Parathyroid adenoma (tissue), 2 donors: ENCODE measurements around the gene SEMA6C.
"Not testable (repeated sequence)": the region's sequence is repeated elsewhere in the genome, so short reads cannot be mapped to it uniquely, and the experiment has no call there.

Source experiments
- H2AFZ ChIP-seq: fragments of 300-600 bp; sonication (generic); one replicate; pipeline ENCODE4 v1.7.0; 2017; ENCODE audit warnings: antibody characterized with exemption, mild to moderate bottlenecking
- H3K27ac ChIP-seq: fragments of 300-600 bp; sonication (generic); one replicate; pipeline ENCODE4 v1.7.0; 2017
- H3K27me3 ChIP-seq: fragments of 300-600 bp; sonication (generic); one replicate; pipeline ENCODE4 v1.7.0; 2017; ENCODE audit warnings: low read length; ENCODE audit not compliant: control insufficient read depth, insufficient read depth
- H3K36me3 ChIP-seq: fragments of 300-600 bp; sonication (generic); one replicate; pipeline ENCODE4 v1.7.0; 2017; ENCODE audit warnings: low read length; ENCODE audit not compliant: control insufficient read depth, insufficient read depth
- H3K4me1 ChIP-seq: fragments of 300-600 bp; sonication (generic); one replicate; pipeline ENCODE4 v1.7.0; 2017; ENCODE audit warnings: control low read depth
- H3K4me2 ChIP-seq: fragments of 300-600 bp; sonication (generic); one replicate; pipeline ENCODE4 v1.7.0; 2017; ENCODE audit warnings: low read length
- H3K4me3 ChIP-seq: fragments of 300-600 bp; sonication (generic); one replicate; pipeline ENCODE4 v1.7.0; 2017; ENCODE audit warnings: low read depth, low read length
- H3K79me2 ChIP-seq: fragments of 300-600 bp; sonication (generic); one replicate; pipeline ENCODE4 v1.7.0; 2017; ENCODE audit warnings: control low read depth
- H3K9ac ChIP-seq: fragments of 300-600 bp; sonication (generic); one replicate; pipeline ENCODE4 v1.7.0; 2017; ENCODE audit warnings: mild to moderate bottlenecking
- H3K9me3 ChIP-seq: fragments of 300-600 bp; sonication (generic); one replicate; pipeline ENCODE4 v1.7.0; 2017; ENCODE audit warnings: low read length; ENCODE audit not compliant: control insufficient read depth
- TF ChIP-seq, protein P1 (sequence below): fragments of 300-600 bp; sonication (generic); IDR thresholded peaks from one replicate; pipeline ENCODE4 v1.7.0; 2017; ENCODE audit warnings: antibody characterized with exemption, mild to moderate bottlenecking
- donor health status: primary hyperparathyroidism.

The SEMA6C gene

GRCh38 chr1:151098126-151098525 lies 48.3 kb downstream of the SEMA6C start:
- Histone ChIP-seq H3K4me2 (no peak overlapping the region), H3K27me3 (no peaks in the 10 kb centered on the region), H3K9me3 (no peaks in the 10 kb centered on the region), H3K27ac (no peak overlapping the region), H3K4me1 (no peaks in the 10 kb centered on the region), H3K36me3 (no peaks in the 10 kb centered on the region), H2AFZ (no peak overlapping the region), H3K79me2 (no peaks in the 10 kb centered on the region), H3K9ac (no peak overlapping the region), H3K4me3 (no peak overlapping the region)
- TF ChIP-seq, protein P1, sequence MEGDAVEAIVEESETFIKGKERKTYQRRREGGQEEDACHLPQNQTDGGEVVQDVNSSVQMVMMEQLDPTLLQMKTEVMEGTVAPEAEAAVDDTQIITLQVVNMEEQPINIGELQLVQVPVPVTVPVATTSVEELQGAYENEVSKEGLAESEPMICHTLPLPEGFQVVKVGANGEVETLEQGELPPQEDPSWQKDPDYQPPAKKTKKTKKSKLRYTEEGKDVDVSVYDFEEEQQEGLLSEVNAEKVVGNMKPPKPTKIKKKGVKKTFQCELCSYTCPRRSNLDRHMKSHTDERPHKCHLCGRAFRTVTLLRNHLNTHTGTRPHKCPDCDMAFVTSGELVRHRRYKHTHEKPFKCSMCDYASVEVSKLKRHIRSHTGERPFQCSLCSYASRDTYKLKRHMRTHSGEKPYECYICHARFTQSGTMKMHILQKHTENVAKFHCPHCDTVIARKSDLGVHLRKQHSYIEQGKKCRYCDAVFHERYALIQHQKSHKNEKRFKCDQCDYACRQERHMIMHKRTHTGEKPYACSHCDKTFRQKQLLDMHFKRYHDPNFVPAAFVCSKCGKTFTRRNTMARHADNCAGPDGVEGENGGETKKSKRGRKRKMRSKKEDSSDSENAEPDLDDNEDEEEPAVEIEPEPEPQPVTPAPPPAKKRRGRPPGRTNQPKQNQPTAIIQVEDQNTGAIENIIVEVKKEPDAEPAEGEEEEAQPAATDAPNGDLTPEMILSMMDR: no peak

DNA sequence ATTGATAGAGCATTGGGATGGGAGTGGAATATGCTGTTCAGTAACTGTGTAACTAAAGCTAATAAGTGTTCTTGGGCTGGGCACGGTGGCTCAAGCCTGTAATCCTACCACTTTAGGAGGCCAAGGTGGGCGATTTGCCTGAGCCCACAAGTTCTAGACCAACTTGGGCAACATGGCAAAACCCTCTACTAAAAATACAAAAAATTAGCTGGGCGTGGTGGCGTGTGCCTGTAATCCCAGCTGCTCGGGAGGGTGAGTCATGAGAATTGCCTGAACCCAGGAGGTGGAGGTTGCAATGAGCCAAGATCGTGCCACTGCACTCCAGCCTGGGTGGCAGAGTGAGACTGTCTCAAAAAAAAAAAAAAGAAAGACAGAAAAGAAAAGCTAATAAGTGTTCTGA lies 49.0 kb downstream of the SEMA6C start:
- not testable (repeated sequence) for H3K9ac ChIP-seq, H3K36me3 ChIP-seq

DNA sequence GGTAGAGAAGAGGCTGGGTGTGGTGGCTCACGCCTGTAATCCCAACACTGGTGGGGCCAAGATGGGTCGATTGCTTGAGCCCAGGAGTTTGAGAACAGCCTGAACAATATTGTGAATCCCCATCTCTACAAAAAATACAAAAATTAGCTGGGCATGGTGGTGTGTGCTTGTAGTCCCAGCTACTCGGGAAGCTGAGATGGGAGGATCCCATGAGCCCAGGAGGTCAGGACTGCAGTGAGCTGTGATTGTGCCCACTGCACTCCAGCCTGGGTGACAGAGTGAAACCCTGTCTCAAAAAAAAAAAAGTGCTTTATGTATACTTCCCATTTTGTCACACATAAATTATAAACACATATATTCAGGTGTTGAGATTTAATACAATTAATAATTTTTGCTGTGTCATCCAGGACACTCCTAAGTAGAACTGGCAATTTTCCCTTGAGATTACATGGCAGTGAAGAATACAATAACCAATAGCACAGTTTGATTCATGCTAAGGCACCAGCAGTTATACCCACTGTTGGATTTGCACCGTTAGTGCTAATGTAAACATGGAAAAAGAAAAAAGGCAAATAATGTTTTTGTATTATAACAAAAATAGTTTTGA lies 60.4 kb downstream of the SEMA6C start:
- no peaks in the 10 kb centered on the region for H3K27me3 ChIP-seq
- H3K27ac ChIP-seq: no peak overlapping the region
- H3K79me2 ChIP-seq: no peaks in the 10 kb centered on the region
- H3K4me3 ChIP-seq: no peak overlapping the region
- H3K9me3 ChIP-seq: no peaks in the 10 kb centered on the region
- H3K4me1 ChIP-seq: no peaks in the 10 kb centered on the region
- TF ChIP-seq, protein P1: no peak
- H3K4me2 ChIP-seq: no peak overlapping the region
- no peak overlapping the region for H2AFZ ChIP-seq
- H3K9ac ChIP-seq: no peak overlapping the region
- H3K36me3 ChIP-seq: no peaks in the 10 kb centered on the region

More for the DNA sequence above, 49.0 kb downstream of the SEMA6C start:
- not testable (repeated sequence) for H3K9me3 ChIP-seq, H3K4me1 ChIP-seq, H3K4me3 ChIP-seq, H3K27ac ChIP-seq, H2AFZ ChIP-seq, H3K4me2 ChIP-seq, H3K27me3 ChIP-seq, H3K79me2 ChIP-seq
